ENCODE results near the gene GTF2F1.

Gene GTF2F1

DNA sequence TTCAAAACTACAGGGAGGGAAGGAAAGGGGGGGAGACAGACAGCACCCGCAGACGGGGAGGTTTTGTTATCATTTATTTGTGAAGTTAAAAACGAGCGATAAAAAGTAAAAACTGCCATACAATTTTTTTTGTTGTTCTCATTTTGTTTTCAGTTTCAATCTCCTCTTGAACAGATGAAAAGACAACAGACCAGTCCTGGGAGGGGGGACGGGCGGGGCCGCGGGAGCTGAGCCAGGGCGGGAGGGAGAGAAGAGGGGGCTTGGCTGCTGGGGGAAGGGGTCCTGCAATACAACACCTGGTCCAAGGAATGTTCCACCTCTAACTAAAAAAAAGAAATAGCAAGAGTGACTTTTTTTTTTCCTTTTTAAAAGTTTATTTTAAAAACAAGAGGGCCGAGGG, 20.3 kb upstream of the GTF2F1 start:
- TF ChIP-seq CTBP1 (IDR thresholded peaks at IDR 0.05; ENCODE audit: borderline replicate concordance), result no peak
- TF ChIP-seq BHLHE40 (IDR thresholded peaks at IDR 0.05; ENCODE audit: borderline replicate concordance), result no peak
- ChIA-PET POLR2A (no interaction called here), CTCF (no interaction called here)
- no peak for DNase-seq (ENCODE audit: extremely low spot score)

DNA sequence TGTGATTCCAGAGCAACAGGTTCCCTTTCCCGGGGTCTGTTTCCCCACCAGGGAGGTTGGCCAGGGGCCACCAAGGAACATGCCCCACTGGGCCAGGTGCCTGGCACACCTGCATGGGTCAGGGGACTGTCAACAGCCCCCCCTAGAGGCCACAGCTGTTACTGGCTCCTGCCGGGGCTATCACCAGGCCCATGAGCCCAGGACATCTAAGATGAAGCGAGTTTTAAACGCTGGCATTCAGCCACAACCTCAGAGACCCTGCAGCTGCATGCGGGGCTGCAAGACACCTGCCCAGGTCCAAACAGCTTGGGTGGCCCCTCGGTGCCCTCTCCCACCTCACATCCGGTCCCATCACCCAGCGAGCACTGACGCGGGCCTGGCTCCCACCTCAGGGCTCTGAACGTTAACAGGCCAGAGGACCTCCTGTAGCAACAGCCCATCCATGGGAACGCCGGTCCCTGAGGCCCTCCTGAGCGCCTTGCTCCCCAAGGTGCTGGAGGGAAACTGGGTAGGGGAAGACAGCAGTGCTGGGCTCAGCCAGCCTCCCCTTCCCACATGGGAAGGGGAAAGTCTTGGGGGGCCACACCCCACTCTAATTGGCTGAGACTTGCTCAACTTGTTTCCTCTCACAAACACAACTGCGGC, 19.6 kb upstream of the GTF2F1 start:
- DNase-seq (ENCODE audit: extremely low spot score), result peak; percentile 69
- ChIA-PET CTCF (no interaction called here), POLR2A (no interaction called here)
- no peak for TF ChIP-seq FOXK2 (IDR thresholded peaks at IDR 0.05)
- no peak for TF ChIP-seq FOXM1 (IDR thresholded peaks at IDR 0.05; ENCODE audit: borderline replicate concordance)
- TF ChIP-seq, protein P1, sequence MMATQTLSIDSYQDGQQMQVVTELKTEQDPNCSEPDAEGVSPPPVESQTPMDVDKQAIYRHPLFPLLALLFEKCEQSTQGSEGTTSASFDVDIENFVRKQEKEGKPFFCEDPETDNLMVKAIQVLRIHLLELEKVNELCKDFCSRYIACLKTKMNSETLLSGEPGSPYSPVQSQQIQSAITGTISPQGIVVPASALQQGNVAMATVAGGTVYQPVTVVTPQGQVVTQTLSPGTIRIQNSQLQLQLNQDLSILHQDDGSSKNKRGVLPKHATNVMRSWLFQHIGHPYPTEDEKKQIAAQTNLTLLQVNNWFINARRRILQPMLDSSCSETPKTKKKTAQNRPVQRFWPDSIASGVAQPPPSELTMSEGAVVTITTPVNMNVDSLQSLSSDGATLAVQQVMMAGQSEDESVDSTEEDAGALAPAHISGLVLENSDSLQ (IDR thresholded peaks at IDR 0.05), result no peak
- TF ChIP-seq BHLHE40 (IDR thresholded peaks at IDR 0.05; ENCODE audit: borderline replicate concordance), result no peak
- no peak for TF ChIP-seq ZNF384 (IDR thresholded peaks at IDR 0.05)
- no peak for TF ChIP-seq SP1 (IDR thresholded peaks at IDR 0.05)
- no peak for TF ChIP-seq CTBP1 (IDR thresholded peaks at IDR 0.05; ENCODE audit: borderline replicate concordance)
- no peak for TF ChIP-seq SUZ12 (IDR thresholded peaks at IDR 0.05)
- TF ChIP-seq ARNT (IDR thresholded peaks at IDR 0.05), result no peak
- no peak for TF ChIP-seq FOXA1 (IDR thresholded peaks at IDR 0.05)
- TF ChIP-seq HDGF (IDR thresholded peaks at IDR 0.05; ENCODE audit: borderline replicate concordance), result no peak
- TF ChIP-seq NFRKB (IDR thresholded peaks at IDR 0.05), result no peak

GRCh38 chr19:6412061-6412446, 19.1 kb upstream of the GTF2F1 start:
- TF ChIP-seq L3MBTL2 (conservative IDR thresholded peaks at IDR 0.05) (no peak), ARNT (IDR thresholded peaks at IDR 0.05) (no peak), CTBP1 (IDR thresholded peaks at IDR 0.05; ENCODE audit: borderline replicate concordance) (no peak), HDGF (IDR thresholded peaks at IDR 0.05; ENCODE audit: borderline replicate concordance) (no peak), SP1 (IDR thresholded peaks at IDR 0.05) (no peak), ELF4 (IDR thresholded peaks at IDR 0.05) (no peak)
- TF ChIP-seq, protein P1 (IDR thresholded peaks at IDR 0.05), result no peak
- ChIA-PET CTCF (no interaction called here), POLR2A (no interaction called here)
- no peak for DNase-seq (ENCODE audit: extremely low spot score)

- CTCF ChIA-PET, result interaction anchor here (0.7 kb wide), 1 partner anchor 14 kb away, joined by 5 read pairs; no protein-coding TSS in a partner anchor
- POLR2A ChIA-PET, result interaction anchor here (0.6 to 2.4 kb wide), 2 partner anchors 12 to 15 kb away, joined by 3 to 9 read pairs; partner anchors contain the start of gene KHSRP
- DNase-seq (ENCODE audit: extremely low spot score), result no peak
- TF ChIP-seq CTBP1 (IDR thresholded peaks at IDR 0.05; ENCODE audit: borderline replicate concordance), result no peak
These were observed 16.4 kb upstream of the GTF2F1 start for GRCh38 chr19:6409346-6409745.

- TF ChIP-seq CTBP1 (IDR thresholded peaks at IDR 0.05; ENCODE audit: borderline replicate concordance) (no peak), SUZ12 (IDR thresholded peaks at IDR 0.05) (no peak), FOXM1 (IDR thresholded peaks at IDR 0.05; ENCODE audit: borderline replicate concordance) (no peak), FOXK2 (IDR thresholded peaks at IDR 0.05) (no peak), ELF4 (IDR thresholded peaks at IDR 0.05) (no peak), TARDBP (IDR thresholded peaks at IDR 0.05) (no peak), ARNT (IDR thresholded peaks at IDR 0.05) (no peak)
- ChIA-PET POLR2A (interaction anchor here (1.2 kb wide), 1 partner anchor 13 kb away, joined by 3 read pairs; no protein-coding TSS in a partner anchor), CTCF (interaction anchor here (0.6 kb wide), 1 partner anchor 299 kb away, joined by 6 read pairs; no protein-coding TSS in a partner anchor)
- DNase-seq (ENCODE audit: extremely low spot score), result no peak
These were observed 13.4 kb upstream of the GTF2F1 start for GRCh38 chr19:6406401-6406800.

GRCh38 chr19:6402837-6403608, 10.1 kb upstream of the GTF2F1 start:
- TF ChIP-seq SUZ12 (IDR thresholded peaks at IDR 0.05), result no peak
- TF ChIP-seq SP1 (IDR thresholded peaks at IDR 0.05), result no peak
- no peak for TF ChIP-seq FOXA1 (IDR thresholded peaks at IDR 0.05)
- TF ChIP-seq LEF1 (IDR thresholded peaks at IDR 0.05; ENCODE audit: borderline replicate concordance), result no peak
- TF ChIP-seq CTBP1 (IDR thresholded peaks at IDR 0.05; ENCODE audit: borderline replicate concordance), result no peak
- TF ChIP-seq, protein P1 (IDR thresholded peaks at IDR 0.05), result no peak
- no peak for TF ChIP-seq FOXM1 (IDR thresholded peaks at IDR 0.05; ENCODE audit: borderline replicate concordance)
- TF ChIP-seq ARNT (IDR thresholded peaks at IDR 0.05), result no peak
- TF ChIP-seq ELF4 (IDR thresholded peaks at IDR 0.05), result no peak
- no peak for TF ChIP-seq L3MBTL2 (conservative IDR thresholded peaks at IDR 0.05)
- TF ChIP-seq NFRKB (IDR thresholded peaks at IDR 0.05), result no peak
- TF ChIP-seq HDGF (IDR thresholded peaks at IDR 0.05; ENCODE audit: borderline replicate concordance), result no peak
- TF ChIP-seq BHLHE40 (IDR thresholded peaks at IDR 0.05; ENCODE audit: borderline replicate concordance), result no peak
- no peak for TF ChIP-seq ZNF384 (IDR thresholded peaks at IDR 0.05)
- no peak for TF ChIP-seq TARDBP (IDR thresholded peaks at IDR 0.05)
- TF ChIP-seq FOXK2 (IDR thresholded peaks at IDR 0.05), result no peak
- CTCF ChIA-PET, result no interaction called here
- POLR2A ChIA-PET, result interaction anchor here (1.2 to 2.3 kb wide), 3 partner anchors 10 to 31 kb away, joined by 4 to 8 read pairs (median 6); partner anchors contain the start of genes ALKBH7, GTF2F1 and KHSRP
- DNase-seq (ENCODE audit: extremely low spot score), result no peak

All from HEK293T (cell line).